GM21717 (cell line): ENCODE data around the gene ZBTB25.

Source experiments
- ATAC-seq: cut with Tn5 transposase; IDR thresholded peaks from one replicate; pipeline ENCODE4 v1.9.1; 2021; ENCODE audit warnings: mild to moderate bottlenecking, moderate library complexity; ENCODE audit not compliant: unreplicated experiment

The ZBTB25 gene

GRCh38 chr14:64488590-64489099 lies 15.0 kb downstream of the ZBTB25 start:
- ATAC-seq, result no peak

- ATAC-seq, result no peak
Measured at GRCh38 chr14:64478634-64479250, 24.9 kb downstream of the ZBTB25 start.

GRCh38 chr14:64476438-64476837 lies 27.2 kb downstream of the ZBTB25 start:
- ATAC-seq, result no peak

- ATAC-seq, result no peak
Measured at GRCh38 chr14:64475585-64476273, 27.9 kb downstream of the ZBTB25 start.

GRCh38 chr14:64474698-64475097 lies 28.9 kb downstream of the ZBTB25 start:
- no peak for ATAC-seq

- ATAC-seq, result no peak
Measured at GRCh38 chr14:64474041-64474440, 29.6 kb downstream of the ZBTB25 start.

GRCh38 chr14:64468451-64468850 lies 35.2 kb downstream of the ZBTB25 start:
- no peak for ATAC-seq

- ATAC-seq, result no peak
Measured at GRCh38 chr14:64467566-64467965, 36.1 kb downstream of the ZBTB25 start.

GRCh38 chr14:64467101-64467500 lies 36.5 kb downstream of the ZBTB25 start:
- ATAC-seq, result no peak

- ATAC-seq, result no peak
Measured at GRCh38 chr14:64465831-64466554, 37.6 kb downstream of the ZBTB25 start.

GRCh38 chr14:64465191-64465822 lies 38.3 kb downstream of the ZBTB25 start, which contains the start of gene AKAP5:
Gene AKAP5, plus strand, starts transcription at chr14:64465499. Its CDS starts 2,896 bp downstream, at chr14:64468395.
- ATAC-seq, result peak; percentile 49

- peak; percentile 6 for ATAC-seq
Measured at GRCh38 chr14:64464651-64465050, 39.0 kb downstream of the ZBTB25 start.

GRCh38 chr14:64463873-64464272 lies 39.8 kb downstream of the ZBTB25 start:
- ATAC-seq, result no peak

- no peak for ATAC-seq
Measured at GRCh38 chr14:64463195-64463594, 40.4 kb downstream of the ZBTB25 start.

GRCh38 chr14:64461221-64461620 lies 42.4 kb downstream of the ZBTB25 start:
- no peak for ATAC-seq

GRCh38 chr14:64459405-64460136 lies 44.1 kb downstream of the ZBTB25 start:
- no peak for ATAC-seq

GRCh38 chr14:64454671-64455070 lies 49.0 kb downstream of the ZBTB25 start:
- ATAC-seq, result no peak

- ATAC-seq, result no peak
Measured at GRCh38 chr14:64450255-64450654, 53.4 kb downstream of the ZBTB25 start.

GRCh38 chr14:64447876-64448670 lies 55.6 kb downstream of the ZBTB25 start:
- ATAC-seq, result no peak
